Astrocyte (in vitro differentiated cells and primary cell): ENCODE results near the gene SCUBE1.

Source experiments
- CTCF ChIP-seq: IDR thresholded peaks from 2 replicates; pipeline ENCODE4 v1.5.1; 2011; ENCODE audit warnings: low read depth, mild to moderate bottlenecking, inconsistent platforms, low read length, moderate library complexity; ENCODE audit not compliant: insufficient read depth
- EZH2 ChIP-seq: IDR thresholded peaks from 2 replicates; pipeline ENCODE4 v1.6.1; 2012; ENCODE audit warnings: mild to moderate bottlenecking, low read length, inconsistent platforms; ENCODE audit not compliant: insufficient read depth

- TF ChIP-seq CTCF (no peak), EZH2 (no peak)
These were observed 12.1 kb downstream of the SCUBE1 start for GRCh38 chr22:43331069-43331451.
